T-helper 9 cell (primary cell): ENCODE measurements around the gene OR6B2.
"Not testable (repeated sequence)": the region's sequence is repeated elsewhere in the genome, so short reads cannot be mapped to it uniquely, and the experiment has no call there.

ENCODE experiments used
- DNase-seq: peaks from one replicate; pipeline ENCODE4 v3.0.0-alpha.2; 2020
- total RNA-seq, 2 donors: gene quantifications; one replicate each; lab custom pipeline; 2026; lab: John Stamatoyannopoulos, UW

The OR6B2 gene
- total RNA-seq = 0 reads per million in 2 donors

DNA sequence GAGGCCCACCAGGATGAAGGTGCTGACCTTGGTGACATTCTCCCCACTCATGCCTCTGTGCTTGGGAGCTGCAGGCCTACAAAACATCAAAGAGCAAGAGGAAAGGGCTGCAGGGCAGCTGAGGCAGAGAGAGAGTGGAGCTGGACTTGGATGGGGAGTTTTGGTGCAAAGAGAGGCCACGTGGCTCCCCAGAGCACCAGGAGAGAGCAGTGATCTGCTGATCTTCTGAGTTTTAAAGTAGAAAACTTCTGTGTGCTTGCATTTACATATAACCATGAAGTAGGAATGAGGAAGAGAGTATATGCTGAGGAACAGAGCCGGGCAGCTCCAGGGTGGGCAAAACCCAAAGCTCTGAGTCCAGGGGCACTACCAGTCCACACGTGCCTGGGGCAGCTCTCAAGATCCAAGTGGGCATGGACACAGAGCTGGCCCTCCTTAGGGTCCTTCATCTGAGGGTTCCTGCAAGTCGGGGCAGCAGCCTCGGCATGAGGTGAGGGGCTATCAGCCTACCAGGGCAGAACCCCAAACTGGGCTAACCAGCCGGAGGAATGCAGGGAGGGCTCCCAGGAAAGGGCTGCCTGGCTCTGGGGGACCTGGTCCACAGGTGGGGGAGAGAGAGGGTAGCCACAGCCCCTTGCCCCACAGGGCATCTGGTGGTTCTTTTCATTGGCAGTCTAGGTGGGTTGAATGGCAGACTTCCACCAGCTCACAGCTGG, at the start of gene OR6B2:
Gene OR6B2 (minus strand): TSS at position 51 of the 716 bp plus-strand sequence. CDS start 0 bp downstream, at position 51.
- DNase-seq = no peak

DNA sequence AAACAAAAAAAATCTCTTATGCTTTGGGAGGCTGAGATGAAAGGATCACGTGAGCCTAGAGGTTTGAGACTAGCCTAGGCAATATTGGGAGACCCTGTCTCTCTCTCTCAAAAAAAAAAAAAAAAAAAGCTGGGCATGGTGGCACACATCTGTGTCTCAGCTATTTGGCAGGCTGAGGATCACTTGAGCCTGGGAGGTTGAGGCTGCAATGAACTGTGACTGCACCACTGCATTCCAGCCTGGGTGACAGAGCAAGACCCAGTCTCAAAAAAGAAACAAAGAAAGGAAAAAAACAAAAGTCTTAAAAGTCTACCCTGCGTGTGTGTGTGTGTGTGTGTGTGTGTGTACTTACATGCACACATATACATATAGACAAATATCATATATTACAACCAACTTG, 48.4 kb upstream of the OR6B2 start:
- no peak for DNase-seq

DNA sequence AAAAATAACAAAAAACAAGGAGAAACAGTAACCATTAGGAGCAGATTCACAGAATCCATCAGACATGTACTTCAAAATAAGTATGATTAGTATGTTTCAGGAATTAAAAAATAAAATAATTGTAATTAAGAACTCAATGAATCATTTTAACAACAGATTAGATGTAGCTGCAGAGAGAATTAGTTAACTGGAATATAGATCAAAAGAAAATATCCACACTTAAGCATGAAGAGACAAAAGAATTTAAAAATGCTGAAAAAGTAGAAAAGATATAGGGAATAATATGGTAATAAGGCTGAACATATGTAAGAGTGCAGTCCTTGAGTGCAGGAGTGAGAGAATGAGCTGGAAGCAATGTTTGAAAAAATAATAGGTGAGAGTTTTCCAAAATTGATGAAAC, 47.2 kb upstream of the OR6B2 start:
- no peak for DNase-seq

DNA sequence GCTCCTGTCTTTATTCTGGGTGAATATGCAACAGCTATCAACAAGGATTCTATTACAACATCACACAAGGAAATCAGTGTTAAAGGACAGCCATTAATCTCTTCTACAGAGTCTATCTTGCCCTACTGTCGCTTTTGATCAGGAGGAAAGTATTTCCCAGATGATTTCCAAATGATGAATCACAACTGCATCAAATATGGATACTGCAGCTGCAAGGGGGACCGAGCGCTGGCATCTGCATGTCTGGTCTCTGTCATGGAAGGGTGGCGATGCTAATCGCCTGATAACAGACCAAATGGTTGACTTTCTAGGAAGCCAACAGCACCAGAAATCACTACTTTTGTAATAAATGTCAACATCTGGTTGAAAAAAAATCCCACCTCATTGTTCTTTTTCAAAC, 44.3 kb upstream of the OR6B2 start:
- DNase-seq = no peak

DNA sequence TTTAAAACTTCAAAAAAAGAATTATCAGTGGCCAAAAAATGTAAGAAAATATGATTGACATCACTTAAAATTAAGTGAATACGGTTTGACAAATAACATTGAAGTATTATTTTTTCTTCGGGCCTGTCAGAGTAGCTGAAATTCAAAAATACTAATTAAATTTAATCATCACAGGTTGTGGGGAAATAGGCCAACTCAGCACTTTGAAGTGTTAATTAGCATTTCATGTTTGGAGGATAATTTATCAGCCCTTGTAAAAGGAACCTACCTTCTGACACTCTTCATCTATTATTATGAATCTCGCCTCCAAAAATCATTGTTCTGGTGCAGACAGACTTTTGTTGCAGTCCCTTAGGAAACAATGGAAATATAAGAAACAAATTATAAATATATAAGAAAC, 40.7 kb upstream of the OR6B2 start:
- no peak for DNase-seq

DNA sequence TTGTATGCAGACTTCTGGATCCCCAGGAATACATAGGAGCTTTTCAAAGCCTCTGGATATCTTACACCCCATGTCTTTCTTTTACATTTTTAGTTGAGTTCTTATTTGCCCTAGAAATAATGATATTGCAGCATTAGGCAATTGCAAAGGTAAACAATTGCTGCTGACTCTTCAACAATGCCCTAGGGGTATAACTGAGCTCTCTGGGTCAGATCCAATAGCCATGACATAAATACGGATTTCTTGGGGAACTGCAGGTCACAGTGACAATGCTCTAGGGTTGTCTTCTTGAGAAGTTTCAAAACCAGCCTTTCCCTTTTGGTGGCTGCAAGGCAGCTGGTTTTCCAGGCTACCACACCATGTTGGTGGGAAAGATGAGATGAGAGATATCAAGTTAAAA, 39.6 kb upstream of the OR6B2 start:
- DNase-seq = no peak

DNA sequence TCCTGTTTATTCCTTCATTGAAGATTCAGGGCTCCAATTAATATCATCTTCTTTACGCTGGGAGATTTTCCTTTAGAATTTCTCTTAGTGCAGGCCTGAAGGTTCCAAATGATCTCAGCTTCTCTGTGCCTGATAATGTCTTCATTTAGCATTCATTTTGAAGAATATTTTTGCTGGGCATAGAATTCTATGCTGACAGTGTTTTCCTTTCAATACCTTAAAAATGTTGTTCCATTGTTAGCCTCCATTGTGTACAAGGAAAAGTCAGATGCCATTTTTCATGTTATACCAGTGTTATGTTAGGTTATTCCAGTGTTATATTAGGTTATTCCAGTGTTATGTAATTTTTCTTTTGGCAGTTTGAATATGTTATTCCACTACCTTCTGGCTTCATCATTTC, 38.0 kb upstream of the OR6B2 start:
- no peak for DNase-seq

DNA sequence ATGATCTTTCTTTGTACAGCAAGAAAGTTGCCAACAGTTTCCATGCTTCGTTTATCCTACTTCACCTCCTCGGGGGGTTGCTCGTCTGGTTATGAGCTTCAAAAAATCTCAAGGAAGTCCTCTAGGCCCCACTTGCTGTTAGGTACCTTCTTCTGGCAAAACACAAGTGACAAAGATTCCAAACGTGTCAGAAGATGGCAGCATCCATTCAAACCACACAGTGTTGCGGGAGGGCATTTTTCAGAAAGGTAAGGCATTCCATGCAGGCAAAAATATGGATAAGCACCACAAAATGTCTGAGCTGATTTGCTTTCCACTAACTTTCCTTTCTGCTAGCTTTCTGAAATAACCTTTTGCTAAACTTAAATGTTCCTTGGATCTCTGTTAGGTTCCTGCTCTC, 36.3 kb upstream of the OR6B2 start:
- no peak for DNase-seq

DNA sequence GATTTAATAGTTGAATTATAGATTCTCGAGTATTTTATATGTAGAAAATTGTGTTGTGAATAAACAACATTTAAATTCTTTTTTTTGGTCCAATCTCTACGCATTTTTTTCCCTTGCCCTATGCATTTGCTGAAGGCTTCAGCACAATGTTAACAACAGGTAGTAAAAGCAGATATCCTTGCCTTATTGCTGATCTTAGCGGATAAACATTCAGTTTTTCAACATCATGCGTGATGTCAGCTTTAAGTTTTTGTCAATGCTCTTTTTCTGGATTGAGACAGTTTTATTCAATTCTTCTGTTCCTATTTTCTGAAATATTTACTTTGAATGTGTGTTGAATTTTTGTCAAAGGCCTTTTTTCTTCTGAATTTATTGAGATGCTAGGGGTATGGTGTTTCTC, 34.7 kb upstream of the OR6B2 start:
- DNase-seq = no peak

DNA sequence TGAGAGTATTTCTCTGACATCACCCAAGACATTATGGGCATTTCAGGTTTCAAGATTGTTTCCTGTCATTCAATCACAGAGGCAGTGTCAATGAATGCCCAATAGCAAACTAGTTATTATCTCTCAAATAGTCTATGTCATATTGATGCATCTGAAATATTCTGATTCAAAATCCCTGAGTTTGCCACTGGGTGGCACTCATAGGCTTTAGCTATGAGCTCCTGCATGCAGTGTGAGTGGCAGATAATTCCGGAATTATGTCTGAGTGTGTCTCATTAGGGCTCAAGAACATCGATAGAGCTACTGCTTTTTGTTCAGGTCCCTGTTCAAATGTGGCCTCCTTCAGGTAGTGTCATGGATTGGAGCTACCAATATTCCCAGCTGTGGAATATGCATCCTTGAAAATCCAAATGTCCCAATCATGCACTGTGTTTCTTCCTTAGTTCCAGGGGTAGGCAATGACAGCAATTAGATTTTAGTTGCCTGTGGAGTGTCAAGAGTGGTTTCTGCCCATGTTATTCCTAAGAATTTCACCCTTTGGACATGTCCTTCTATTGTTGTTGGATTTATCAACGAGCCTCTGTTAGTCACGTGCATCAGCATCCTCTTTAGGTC, 30.9 kb upstream of the OR6B2 start:
- DNase-seq = peak; percentile 23

DNA sequence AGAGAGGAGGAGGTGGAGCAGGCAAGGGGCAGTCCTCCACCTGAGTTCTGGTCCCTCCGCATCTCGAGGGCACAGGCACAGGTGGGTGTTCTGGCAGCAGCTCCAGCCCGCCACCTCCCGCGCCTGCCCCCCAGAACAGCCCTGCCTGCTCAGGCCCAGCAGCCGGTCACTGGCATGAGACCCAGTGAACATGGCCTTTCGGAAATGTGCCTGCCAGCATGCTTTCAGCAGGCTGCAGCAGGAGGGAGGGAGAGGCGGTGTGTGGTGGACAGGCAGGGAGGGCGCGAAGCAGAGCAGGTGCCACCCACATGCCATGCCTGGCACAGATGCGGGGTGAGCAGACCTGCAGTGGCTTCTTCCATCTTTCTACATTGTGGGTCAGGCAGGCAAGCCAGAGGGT, 26.4 kb upstream of the OR6B2 start:
- DNase-seq = no peak

DNA sequence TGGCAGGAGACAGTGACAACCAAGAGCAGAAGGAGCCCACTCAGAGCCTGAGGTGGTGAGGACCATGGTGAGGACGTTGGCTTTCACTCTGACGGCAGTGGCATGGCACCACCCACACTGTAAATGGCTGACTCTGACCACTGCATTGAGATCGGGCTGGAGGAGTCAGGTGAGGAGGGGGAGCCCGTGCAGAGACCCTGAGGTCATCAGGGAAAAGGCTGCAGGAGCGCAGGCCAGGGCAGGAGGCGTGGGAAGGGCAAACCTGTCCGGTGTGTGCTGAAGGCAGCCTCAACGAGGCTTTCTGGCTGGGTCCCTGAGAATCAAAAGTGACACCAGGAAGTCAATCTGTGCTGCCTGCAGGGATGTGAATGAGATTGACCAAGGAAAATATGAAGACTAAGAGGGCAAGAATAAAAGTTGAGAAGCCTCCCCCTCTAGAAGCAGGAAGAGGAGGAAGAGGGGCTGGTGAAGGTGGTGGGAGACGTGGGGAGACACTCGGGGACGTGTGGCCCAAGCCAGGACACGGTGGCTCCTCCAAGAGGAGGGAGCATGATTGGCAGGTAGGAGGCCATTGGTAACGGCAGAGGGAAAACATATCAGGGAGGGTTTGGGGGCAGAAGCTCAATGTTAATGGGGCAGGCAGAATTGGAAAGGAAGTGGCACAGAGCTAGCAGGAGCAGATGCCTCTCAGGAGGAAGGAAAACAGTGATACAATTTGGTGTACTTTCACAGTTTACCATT, 25.1 kb upstream of the OR6B2 start:
- no peak for DNase-seq

DNA sequence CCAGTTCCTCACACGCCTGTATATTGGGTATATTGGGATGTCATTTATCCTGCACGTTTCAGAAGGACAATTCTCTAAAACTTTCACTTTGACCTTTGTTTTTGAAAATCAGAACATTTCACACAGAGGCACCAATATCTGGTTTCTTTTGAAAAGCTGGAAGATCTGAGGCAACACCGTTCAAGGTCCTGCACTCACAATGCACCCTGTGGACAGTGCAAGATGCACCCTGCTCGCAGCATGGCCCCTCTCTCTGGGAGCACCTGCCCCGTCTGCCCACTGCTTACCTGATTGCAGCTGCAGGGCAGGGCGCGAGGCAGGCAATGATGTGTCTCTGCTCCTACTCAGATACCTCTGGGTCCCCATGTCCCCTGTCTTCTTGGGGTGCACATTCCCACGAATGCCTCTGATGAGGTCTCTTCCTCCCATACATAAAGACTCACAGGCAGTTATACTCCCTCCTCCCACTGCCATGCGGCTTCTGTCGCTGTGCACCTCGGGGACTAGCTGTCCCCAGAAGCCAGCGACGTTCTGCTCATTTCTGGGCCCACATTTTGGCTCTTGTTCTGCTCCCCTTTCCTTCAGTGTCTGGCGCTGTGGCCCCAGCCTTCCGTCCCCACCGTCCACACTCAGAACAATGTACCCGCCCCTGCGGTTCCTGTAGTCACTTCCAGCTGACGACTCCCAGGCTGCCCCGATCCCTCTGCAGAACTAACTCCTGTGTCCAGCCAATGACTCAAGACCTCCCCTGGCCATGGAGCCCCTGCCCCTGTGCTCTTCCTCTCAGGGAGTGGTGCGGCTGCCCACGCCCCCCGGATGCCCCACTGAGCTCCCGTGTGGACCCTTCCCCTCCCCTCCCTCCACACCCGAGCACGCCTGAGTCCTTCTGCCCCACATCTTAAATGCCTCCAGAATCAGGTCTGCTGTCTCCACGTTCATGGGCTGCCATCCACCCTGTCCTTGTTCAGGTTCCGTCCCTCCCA, 23.2 kb upstream of the OR6B2 start, which contains the start of gene OR6B3:
Gene OR6B3 (minus strand): TSS at position 349 of the 983 bp plus-strand sequence.
- no peak for DNase-seq

DNA sequence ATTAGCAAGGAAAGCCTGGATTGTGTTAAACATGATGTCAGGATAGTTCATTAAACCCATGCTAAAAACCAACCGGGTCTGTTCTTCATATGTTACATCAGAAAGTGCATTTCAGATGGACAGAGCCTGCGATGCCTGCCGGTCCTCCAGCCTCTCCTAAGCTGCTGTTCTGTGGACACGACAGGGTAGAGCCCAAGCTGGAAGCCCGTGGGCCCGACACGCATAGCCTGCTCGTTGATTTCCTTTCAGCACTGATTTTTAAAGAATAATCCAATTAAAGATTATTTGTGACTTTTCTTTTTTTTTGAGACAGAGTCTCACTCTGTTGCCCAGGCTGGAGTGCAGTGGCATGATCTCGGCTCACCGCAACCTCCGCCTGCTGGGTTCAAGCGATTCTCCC, 22.3 kb upstream of the OR6B2 start:
- no peak for DNase-seq

DNA sequence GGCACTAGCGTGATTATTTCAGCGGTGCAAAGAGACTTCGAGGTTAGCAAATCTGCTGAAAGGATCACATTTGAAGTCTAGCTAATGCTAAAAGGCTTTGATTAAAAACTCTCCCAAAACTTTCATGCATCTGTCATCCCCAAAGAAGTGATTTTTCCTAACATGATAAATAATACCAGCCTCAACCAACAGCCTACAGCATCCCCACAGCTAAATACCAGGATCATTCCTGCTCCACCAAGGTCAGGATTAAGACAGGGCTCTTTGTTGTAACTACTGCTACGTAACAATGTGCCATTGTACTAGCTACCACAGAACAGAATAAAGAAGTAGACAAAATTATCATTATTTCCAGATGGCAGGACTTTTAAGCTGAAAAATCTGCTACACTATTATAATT, 21.5 kb upstream of the OR6B2 start:
- no peak for DNase-seq

DNA sequence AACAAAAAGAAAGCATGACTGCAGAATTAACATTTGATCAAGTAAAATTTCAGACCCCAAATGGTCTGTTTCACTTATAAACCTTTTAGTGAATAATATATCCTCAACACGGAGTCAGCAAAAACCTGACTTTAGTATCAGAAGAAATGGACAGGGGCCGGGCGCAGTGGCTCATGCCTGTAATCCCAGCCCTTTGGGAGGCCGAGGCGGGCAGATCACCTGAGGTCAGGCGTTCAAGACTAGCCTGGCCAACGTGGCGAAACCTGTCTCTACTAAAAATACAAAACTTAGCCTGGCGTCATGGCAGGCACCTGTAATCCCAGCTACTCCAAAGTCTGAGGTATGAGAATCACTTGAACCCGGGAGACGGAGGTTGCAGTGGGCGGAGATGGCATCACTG, 20.0 kb upstream of the OR6B2 start:
- no peak for DNase-seq

DNA sequence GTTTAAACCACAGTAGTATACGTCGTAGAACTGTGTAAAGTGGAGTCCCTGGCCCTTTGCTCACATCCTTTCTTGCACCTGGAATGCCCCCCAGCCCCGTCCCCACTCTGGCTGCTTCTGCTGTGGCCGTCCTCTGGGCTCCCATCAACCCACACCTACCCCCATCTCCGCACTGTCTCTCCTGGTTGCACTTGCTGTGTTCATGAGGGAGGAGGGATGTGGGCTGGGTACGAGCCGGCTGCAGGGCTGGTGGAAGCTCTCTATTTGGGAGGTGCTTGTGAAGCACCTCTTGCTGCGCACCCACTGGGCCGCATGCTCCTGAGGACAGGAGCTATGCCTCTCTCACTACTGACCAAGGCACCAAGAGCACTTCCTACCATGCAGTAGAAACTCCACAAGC, 18.0 kb upstream of the OR6B2 start:
- no peak for DNase-seq

DNA sequence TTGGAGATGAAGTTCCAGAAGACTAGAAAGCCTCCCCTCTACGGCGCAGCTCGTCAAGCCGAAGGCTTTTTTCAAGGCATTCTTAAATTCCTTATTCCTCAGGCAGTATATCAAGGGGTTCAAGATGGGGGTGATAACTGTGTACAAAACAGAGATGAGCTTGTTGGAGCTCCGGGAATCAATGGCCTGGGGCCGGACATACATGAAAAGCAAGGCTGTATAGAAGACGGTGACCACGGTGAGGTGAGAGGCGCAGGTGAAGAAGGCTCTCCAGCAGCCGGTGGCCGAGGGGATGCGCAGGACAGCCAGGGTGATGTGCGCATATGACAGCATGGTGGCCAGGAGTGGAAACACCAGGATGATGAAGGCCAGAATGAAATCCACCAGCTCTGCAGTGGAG, 14.9 kb upstream of the OR6B2 start:
- DNase-seq = no peak

DNA sequence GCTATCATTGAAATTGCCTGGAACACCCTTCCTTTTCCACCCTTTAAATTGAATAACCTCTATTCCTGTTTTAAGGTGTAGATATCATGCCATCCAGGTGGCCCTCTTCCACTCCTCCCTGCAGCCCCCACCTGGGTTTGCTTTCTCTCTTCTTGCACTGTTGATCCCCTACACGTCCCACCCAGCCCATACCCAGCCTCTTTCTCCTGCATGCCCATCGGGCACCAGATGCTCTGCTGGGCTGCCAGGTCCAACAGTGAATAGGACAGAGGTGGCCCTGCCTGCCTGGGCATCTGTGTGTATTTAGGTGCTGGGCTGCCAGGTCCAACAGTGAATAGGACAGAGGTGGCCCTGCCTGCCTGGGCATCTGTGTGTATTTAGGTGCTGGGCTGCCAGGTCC, 13.9 kb upstream of the OR6B2 start:
- not testable (repeated sequence) for DNase-seq

DNA sequence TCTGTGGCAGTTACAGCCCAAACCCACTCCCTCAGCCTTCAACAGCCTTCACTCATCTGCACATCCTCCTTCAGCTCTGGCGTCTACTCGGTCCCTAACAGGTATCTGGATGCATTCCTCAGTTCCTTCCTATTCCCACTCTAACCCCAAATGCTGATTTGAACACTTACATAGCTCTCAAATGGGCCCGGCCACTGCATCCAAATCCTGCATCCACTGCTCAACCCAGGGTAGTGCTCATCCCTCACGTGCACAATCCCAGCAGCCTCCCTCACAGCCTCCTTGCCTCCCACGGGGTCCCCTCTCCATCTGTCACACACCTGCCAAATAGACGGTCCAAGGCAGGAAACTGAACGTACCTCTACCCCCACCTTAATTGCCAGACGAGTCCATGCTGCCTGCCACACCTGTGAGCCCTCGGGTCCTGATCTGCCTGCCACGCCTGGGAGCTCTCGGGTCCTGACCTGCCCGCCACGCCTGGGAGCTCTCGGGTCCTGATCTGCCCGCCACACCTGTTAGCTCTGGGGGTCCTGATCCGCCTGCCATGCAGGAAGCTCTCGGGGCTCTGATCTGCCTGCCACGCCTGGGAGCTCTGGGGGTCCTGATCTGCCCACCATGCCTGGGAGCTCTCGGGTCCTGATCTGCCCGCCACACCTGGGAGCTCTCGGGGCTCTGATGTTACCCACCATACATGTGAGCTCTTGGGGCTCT, 13.2 kb upstream of the OR6B2 start:
- DNase-seq = no peak

DNA sequence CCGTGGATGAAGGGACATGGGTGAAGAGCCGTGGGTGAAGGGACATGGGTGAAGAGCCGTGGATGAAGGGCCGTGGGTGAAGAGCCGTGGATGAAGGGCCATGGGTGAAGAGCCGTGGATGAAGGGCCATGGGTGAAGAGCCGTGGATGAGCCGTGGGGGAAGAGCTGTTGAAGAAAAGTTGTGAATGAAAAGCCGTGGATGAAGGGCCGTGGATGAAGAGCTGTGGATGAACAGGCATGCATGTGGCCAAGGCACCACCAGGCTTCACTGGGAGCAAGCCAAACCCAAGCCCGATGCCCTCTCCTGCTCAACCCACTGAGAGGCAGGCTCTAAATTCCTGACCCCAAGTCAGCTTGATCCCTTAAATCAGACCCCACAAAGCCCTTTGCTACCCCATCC, 12.5 kb upstream of the OR6B2 start:
- no peak for DNase-seq

DNA sequence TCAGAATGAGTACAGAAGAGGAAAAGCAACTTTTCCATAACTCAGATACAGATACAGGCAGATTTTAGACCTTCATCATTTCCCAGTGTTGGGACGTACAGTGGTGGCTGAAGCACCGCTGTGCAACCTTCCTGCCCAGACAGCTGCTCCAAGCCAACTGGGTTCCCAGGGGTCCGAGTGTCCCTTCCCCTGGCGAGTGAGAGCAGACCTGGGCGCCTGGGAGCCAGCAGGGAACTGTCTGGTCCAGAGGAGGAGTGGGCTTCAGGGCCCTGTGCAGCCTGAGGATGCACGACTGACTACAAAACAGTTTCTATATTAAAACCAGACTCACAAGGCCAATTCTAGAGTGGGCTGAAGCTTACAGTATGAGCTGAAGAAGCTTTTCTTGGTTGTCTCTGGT, 11.1 kb upstream of the OR6B2 start:
- DNase-seq = no peak
